AG09319 (cell line): Measurements from ENCODE around the gene CHID1.

Experiments used
- DNase-seq: peaks from one replicate; pipeline ENCODE4 v3.0.0-alpha.2; 2010; ENCODE audit warnings: low read depth; ENCODE audit errors: extremely low read depth
- CTCF ChIP-seq: IDR thresholded peaks from 2 replicates; pipeline ENCODE4 v1.5.1; 2011; ENCODE audit warnings: low read depth, mild to moderate bottlenecking, inconsistent platforms, low read length, moderate library complexity

The CHID1 gene

GRCh38 chr11:828506-829175 lies 82.0 kb downstream of the CHID1 start:
- no peak for DNase-seq

DNA sequence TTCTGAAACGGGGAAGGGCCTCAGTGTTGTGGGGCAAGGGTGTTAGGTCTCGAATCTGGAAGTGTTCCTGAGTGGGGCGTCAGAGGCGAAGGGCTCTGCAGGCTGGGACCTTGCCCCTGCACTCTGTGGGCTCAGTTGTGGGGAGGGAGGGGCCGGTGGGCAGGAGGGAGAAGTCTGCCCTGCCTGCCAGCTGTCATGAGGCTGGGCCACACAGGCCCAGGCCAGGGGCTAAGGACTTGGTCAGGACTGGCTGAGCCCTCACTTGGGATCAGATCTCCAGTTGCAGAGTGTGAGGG lies 82.8 kb downstream of the CHID1 start, which contains the start of gene CRACR2B:
Gene CRACR2B (plus strand): TSS at position 23 of the 296 bp plus-strand sequence. CDS start 689 bp downstream, outside the sequence.
- TF ChIP-seq CTCF: no peak
- no peak for DNase-seq

More at GRCh38 chr11:828506-829175, 82.0 kb downstream of the CHID1 start:
- TF ChIP-seq CTCF: no peak

- TF ChIP-seq CTCF: no peak
- no peak for DNase-seq
Observed at GRCh38 chr11:827146-827896, 83.3 kb downstream of the CHID1 start.

DNA sequence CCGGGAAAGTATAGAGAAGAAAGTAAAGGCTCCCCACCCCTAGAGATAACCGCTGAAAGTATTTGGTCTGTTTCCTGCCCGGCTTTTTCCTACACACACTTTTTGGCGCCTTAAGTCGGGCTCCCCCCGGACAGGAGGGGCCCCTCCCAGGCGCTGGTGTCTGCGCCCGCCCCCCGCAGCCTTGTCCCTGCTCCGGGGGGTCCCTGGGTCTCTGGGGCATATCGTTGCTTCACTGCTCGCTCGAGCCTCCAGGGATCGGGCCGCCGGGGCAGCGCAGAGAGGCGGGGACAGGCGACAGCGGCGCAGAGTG lies 83.8 kb downstream of the CHID1 start:
- no peak for TF ChIP-seq CTCF
- DNase-seq: no peak

DNA sequence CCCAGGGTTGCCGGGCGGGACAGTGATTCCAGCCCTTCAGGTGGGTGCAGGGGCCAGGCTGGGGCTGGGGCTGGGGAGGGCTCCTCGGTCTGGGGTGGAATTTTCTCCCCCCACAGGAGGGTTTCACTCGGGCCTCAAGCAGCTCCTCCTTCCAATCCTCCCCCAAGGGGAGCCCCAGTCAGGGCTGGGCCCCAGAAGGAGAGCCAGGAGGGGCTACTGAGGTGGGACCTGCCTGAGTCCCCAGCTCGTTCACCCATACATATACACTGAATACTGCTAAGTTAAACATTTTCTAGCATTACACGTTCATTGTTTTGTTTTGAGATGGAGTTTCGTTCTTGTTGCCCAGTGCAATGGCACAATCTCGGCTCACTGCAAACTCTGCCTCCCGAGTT lies 84.4 kb downstream of the CHID1 start:
- no peak for DNase-seq

DNA sequence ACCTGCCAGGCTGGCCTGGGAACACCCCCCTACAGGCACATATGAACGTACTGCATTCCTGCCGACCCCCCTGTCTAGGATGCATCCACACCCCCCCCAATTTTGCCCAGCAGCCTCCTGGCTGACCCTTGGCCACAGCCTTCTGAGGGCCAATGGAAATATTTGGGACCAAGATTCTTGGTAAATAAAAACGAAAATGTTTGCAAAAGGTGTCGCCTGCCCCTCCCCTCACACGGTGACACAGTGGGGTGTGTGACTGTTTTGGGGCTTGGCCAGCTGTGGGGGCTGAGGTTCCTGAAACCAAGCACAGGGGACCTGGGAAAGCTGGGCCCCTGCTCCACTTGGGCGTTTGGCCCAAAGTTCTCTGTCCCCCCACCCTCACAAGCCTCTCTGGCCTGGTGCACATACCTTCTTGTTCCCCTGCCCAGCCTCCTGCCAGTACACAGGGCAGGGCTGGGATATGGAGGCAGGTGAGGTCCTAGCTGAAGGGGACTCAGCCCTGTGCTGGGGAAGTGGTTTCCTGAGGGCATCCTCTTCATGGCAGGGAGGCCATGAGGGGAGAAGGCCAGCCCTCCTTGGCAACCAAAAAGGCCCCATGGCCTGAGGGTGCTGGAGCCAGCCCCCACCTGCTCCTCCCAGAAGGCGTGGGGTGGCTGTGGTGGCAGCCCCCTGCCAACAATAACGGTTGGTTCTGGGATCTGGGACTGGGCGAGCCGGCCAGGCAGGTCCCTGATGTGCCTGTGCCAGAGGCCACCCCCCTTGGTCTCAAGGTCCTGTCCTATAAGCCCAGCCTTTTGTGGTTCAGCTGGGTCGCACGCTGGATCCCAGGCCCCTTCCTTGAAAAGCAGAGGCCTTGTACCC lies 85.0 kb downstream of the CHID1 start:
- DNase-seq: no peak
- TF ChIP-seq CTCF: no peak

More for the DNA sequence above, 84.4 kb downstream of the CHID1 start:
- no peak for TF ChIP-seq CTCF

DNA sequence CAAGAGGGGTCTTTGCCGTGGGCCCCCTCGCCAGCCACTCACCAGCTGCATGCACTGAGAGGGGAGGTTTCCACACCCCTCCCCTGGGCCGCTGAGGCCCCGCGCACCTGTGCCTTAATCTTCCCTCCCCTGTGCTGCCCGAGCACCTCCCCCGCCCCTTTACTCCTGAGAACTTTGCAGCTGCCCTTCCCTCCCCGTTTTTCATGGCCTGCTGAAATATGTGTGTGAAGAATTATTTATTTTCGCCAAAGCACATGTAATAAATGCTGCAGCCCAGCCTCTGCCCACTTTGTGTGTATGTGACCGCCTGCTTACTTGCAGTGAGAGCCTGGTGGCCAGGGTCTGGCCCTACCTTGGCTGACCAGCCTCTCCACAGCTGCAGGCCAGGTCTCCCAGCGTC lies 85.7 kb downstream of the CHID1 start:
- no peak for TF ChIP-seq CTCF
- no peak for DNase-seq
